IPS-NIHi11 (cell line): ENCODE data around the gene DDX17.
"Not testable (repeated sequence)": the region's sequence is repeated elsewhere in the genome, so short reads cannot be mapped to it uniquely, and the experiment has no call there.

Experiments used
- DNase-seq: peaks from one replicate; pipeline ENCODE4 v3.0.0; 2012; ENCODE audit warnings: mixed read lengths, low spot score

Gene DDX17

GRCh38 chr22:38491707-38492348 lies 14.3 kb downstream of the DDX17 start:
- DNase-seq, result no peak

- DNase-seq, result no peak
These were observed 15.2 kb downstream of the DDX17 start for GRCh38 chr22:38490915-38491314.

- DNase-seq, result no peak
These were observed 15.6 kb downstream of the DDX17 start for GRCh38 chr22:38490475-38490874.

- DNase-seq, result no peak
These were observed 16.5 kb downstream of the DDX17 start for GRCh38 chr22:38489561-38490145.

GRCh38 chr22:38489142-38489541 lies 17.0 kb downstream of the DDX17 start:
- DNase-seq, result no peak

- no peak for DNase-seq
These were observed 18.2 kb downstream of the DDX17 start for GRCh38 chr22:38487946-38488345.

GRCh38 chr22:38485783-38486182 lies 20.3 kb downstream of the DDX17 start:
- no peak for DNase-seq

- DNase-seq, result no peak
These were observed 21.9 kb downstream of the DDX17 start for GRCh38 chr22:38484244-38484643.

- DNase-seq, result no peak
These were observed 23.3 kb downstream of the DDX17 start for GRCh38 chr22:38482662-38483308.

GRCh38 chr22:38481871-38482332 lies 24.2 kb downstream of the DDX17 start:
- DNase-seq, result no peak

- no peak for DNase-seq
These were observed 24.8 kb downstream of the DDX17 start for GRCh38 chr22:38481162-38481870.

GRCh38 chr22:38479096-38479837 lies 26.8 kb downstream of the DDX17 start:
- no peak for DNase-seq

- DNase-seq, result no peak
These were observed 28.5 kb downstream of the DDX17 start for GRCh38 chr22:38477585-38477984.

GRCh38 chr22:38474003-38474607 lies 32.0 kb downstream of the DDX17 start:
- DNase-seq, result no peak

- DNase-seq, result no peak
These were observed 34.9 kb downstream of the DDX17 start for GRCh38 chr22:38471237-38471636.

GRCh38 chr22:38470179-38470578 lies 35.9 kb downstream of the DDX17 start:
- DNase-seq, result not testable (repeated sequence)

- DNase-seq, result no peak
These were observed 36.8 kb downstream of the DDX17 start for GRCh38 chr22:38469306-38469781.

GRCh38 chr22:38468443-38469305 lies 37.4 kb downstream of the DDX17 start:
- peak; percentile 72 for DNase-seq

GRCh38 chr22:38467904-38468442 lies 38.1 kb downstream of the DDX17 start, which contains the start of gene KDELR3:
Gene KDELR3 (plus strand): TSS chr22:38468096. CDS start chr22:38468234, 138 bp downstream.
- peak; percentile 87 for DNase-seq

GRCh38 chr22:38467438-38467903 lies 38.6 kb downstream of the DDX17 start:
- DNase-seq, result no peak
